Body of pancreas (tissue), 4 donors: ENCODE measurements around the gene ADGRF5. TPM values are rescaled to one million over a fixed set of nuclear protein-coding genes. Genes with fewer than 3 reads are reported as not detected.
A peak's percentile ranks its signal among the peaks of the same experiment; 100 is the strongest.

Experiments
- ATAC-seq: fragments of 150-250 bp; one replicate; pipeline ENCODE4 v1.9.1; 2016
- DNase-seq, 4 donors: peaks; one replicate each; pipeline ENCODE4 v3.0.0-alpha.2; 2019
- H3K27ac ChIP-seq, 4 donors: fragments of 200-600 bp; sonication (generic); 1 replicate in 3 of 4; 2 replicates in 1 of 4; pipeline versions ENCODE4 v1.5.1 to v1.6.1; 2016 to 2019; ENCODE audit warnings: mild to moderate bottlenecking in 1 of 4, mixed read lengths in 1 of 4, moderate library complexity in 1 of 4
- H3K27me3 ChIP-seq, 2 donors: fragments of 200-600 bp; sonication (generic); one replicate each; pipeline ENCODE4 v1.6.0; 2016; ENCODE audit warnings: mild to moderate bottlenecking in 1 of 2
- H3K36me3 ChIP-seq, 2 donors: fragments of 200-600 bp; sonication (generic); replicated peaks in 1 of 2; 2 replicates each; pipeline ENCODE4 v1.5.1; 2016; ENCODE audit warnings: low read depth in 2 of 2; ENCODE audit not compliant: insufficient read depth in 1 of 2
- H3K4me1 ChIP-seq: fragments of 200-600 bp; sonication (generic); one replicate; pipeline ENCODE4 v1.6.0; 2016
- H3K4me3 ChIP-seq, 2 donors: fragments of 200-600 bp; sonication (generic); 1 replicate in 1 of 2; 2 replicates in 1 of 2; pipeline ENCODE4 v1.5.1; 2016 to 2019
- H3K9me3 ChIP-seq, 3 donors: fragments of 200-600 bp; sonication (generic); 1 replicate in 2 of 3; 2 replicates in 1 of 3; pipeline ENCODE4 v1.5.1; 2016
- CTCF ChIP-seq, 7 experiments: fragments of 450-650 bp in 4 of 7; fragments of 200-600 bp in 3 of 7; sonication (generic) in 3 of 7; IDR thresholded peaks; one replicate each; pipeline ENCODE4 v1.5.1; 2016 to 2019; ENCODE audit warnings: antibody characterized with exemption in 7 of 7
- POLR2A ChIP-seq, 3 donors: fragments of 450-650 bp; IDR thresholded peaks; one replicate each; pipeline ENCODE4 v1.6.1; 2016; ENCODE audit warnings: antibody characterized with exemption in 3 of 3, mild to moderate bottlenecking in 2 of 3
- WGBS, 2 donors: methylation state at CpG; one replicate each; pipeline ENCODE4 v1.1.5; 2017; 5-methylcytosine and 5-hydroxymethylcytosine counted together
- intact Hi-C: fragments of 100-400 bp; cut with DNase I; formaldehyde crosslinking; loops from one replicate; pipeline ENCODE4 v1.15.1; 2023
- total RNA-seq, 2 donors: library from RNA; depleted of rRNA; stranded (reverse); fragments of >200 nt; gene quantifications; one replicate each; pipeline ENCODE4 v1.1.0, GENCODE V29; 2016

ADGRF5 gene
- total RNA-seq, 2 donors from 2014 or later, result 4.9 to 6.5 TPM

GRCh38 chr6:46963626-46964025, 41.9 kb upstream of the ADGRF5 start:
- Histone ChIP-seq H3K27me3 (no peaks in the 10 kb centered on the region), H3K36me3 (no peaks in the 10 kb centered on the region), H3K4me1 (no peaks in the 10 kb centered on the region), H3K9me3 (no peaks in the 10 kb centered on the region), H3K27ac (no peak overlapping the region), H3K4me3 (no peak overlapping the region)
- intact Hi-C loops, result no loop called here
- ATAC-seq (no peak), DNase-seq (peak in 1 of 4 donors; percentile 6)
- TF ChIP-seq CTCF (IDR thresholded peaks at IDR 0.05) (no peak), POLR2A (IDR thresholded peaks at IDR 0.05) (no peak)
- 58 to 67% methylated on average over 5 of the region's 5 CpGs for WGBS, 2 donors

GRCh38 chr6:46963039-46963438, 41.3 kb upstream of the ADGRF5 start:
- H3K4me3 ChIP-seq, result no peak overlapping the region
- no peaks in the 10 kb centered on the region for H3K27me3 ChIP-seq
- H3K4me1 ChIP-seq, result no peaks in the 10 kb centered on the region
- no peaks in the 10 kb centered on the region for H3K9me3 ChIP-seq
- ATAC-seq (no peak), DNase-seq (no peak)
- no peak for TF ChIP-seq CTCF (IDR thresholded peaks at IDR 0.05)
- TF ChIP-seq POLR2A (IDR thresholded peaks at IDR 0.05), result no peak
- H3K36me3 ChIP-seq, result no peaks in the 10 kb centered on the region
- intact Hi-C loops, result no loop called here
- H3K27ac ChIP-seq, result no peak overlapping the region

- DNase-seq, result no peak
- intact Hi-C loops, result no loop called here
- TF ChIP-seq CTCF (IDR thresholded peaks at IDR 0.05) (no peak), POLR2A (IDR thresholded peaks at IDR 0.05) (no peak)
- no peak for ATAC-seq
- WGBS, 2 donors, result 65 to 71% methylated on average over 5 of the region's 5 CpGs
- Histone ChIP-seq H3K4me1 (no peaks in the 10 kb centered on the region), H3K4me3 (no peak overlapping the region), H3K27ac (no peak overlapping the region), H3K27me3 (no peaks in the 10 kb centered on the region), H3K36me3 (no peaks in the 10 kb centered on the region), H3K9me3 (no peaks in the 10 kb centered on the region)
These were observed 40.0 kb upstream of the ADGRF5 start for GRCh38 chr6:46961711-46962110.

- Histone ChIP-seq H3K9me3 (no peaks in the 10 kb centered on the region), H3K4me1 (no peaks in the 10 kb centered on the region), H3K36me3 (no peaks in the 10 kb centered on the region), H3K27me3 (no peaks in the 10 kb centered on the region), H3K4me3 (no peak overlapping the region), H3K27ac (no peak overlapping the region)
- no peak for TF ChIP-seq CTCF (IDR thresholded peaks at IDR 0.05)
- no peak for TF ChIP-seq POLR2A (IDR thresholded peaks at IDR 0.05)
- ATAC-seq (no peak), DNase-seq (no peak)
- intact Hi-C loops, result no loop called here
These were observed 39.5 kb upstream of the ADGRF5 start for GRCh38 chr6:46961232-46961631.

- H3K4me1 ChIP-seq, result no peaks in the 10 kb centered on the region
- H3K27ac ChIP-seq, result no peak overlapping the region
- no peaks in the 10 kb centered on the region for H3K27me3 ChIP-seq
- ATAC-seq (no peak), DNase-seq (no peak)
- no peak overlapping the region for H3K4me3 ChIP-seq
- intact Hi-C loops, result no loop called here
- no peak for TF ChIP-seq CTCF (IDR thresholded peaks at IDR 0.05)
- no peak for TF ChIP-seq POLR2A (IDR thresholded peaks at IDR 0.05)
- no peaks in the 10 kb centered on the region for H3K9me3 ChIP-seq
- no peaks in the 10 kb centered on the region for H3K36me3 ChIP-seq
These were observed 37.7 kb upstream of the ADGRF5 start for GRCh38 chr6:46959419-46959818.
